ENCODE measurements around the gene GALNT2. TPM values are rescaled to one million over a fixed set of nuclear protein-coding genes. Genes with fewer than 3 reads are reported as not detected.

The GALNT2 gene
- total and polyA plus RNA-seq, 2 experiments from 2014 or later = 96.7 to 143 TPM

GRCh38 chr1:230266456-230266855, 199.4 kb downstream of the GALNT2 start:
- H3K9me2 ChIP-seq (replicated peaks; ENCODE audit: insufficient read depth) = no peaks in the 10 kb centered on the region
- no peaks in the 10 kb centered on the region for H4K20me1 ChIP-seq (ENCODE audit: insufficient read depth, poor library complexity, severe bottlenecking)
- H2AFZ ChIP-seq = no peak overlapping the region
- no peak overlapping the region for H3K4me2 ChIP-seq
- no peaks in the 10 kb centered on the region for H3K27me3 ChIP-seq
- peaks cover 8% of the 10 kb centered on the region for H3K4me1 ChIP-seq (ENCODE audit: insufficient read depth)
- H3K79me2 ChIP-seq = no peaks in the 10 kb centered on the region
- no peak overlapping the region for H3K27ac ChIP-seq
- no peaks in the 10 kb centered on the region for H3K9me3 ChIP-seq (ENCODE audit: low read depth)
- H3K4me3 ChIP-seq = no peak overlapping the region
- TF ChIP-seq EZH2 (IDR thresholded peaks at IDR 0.05; ENCODE audit: borderline replicate concordance) = no peak
- no peak for TF ChIP-seq EZH2phosphoT487 (IDR thresholded peaks at IDR 0.05; ENCODE audit: low read depth, severe bottlenecking, unreplicated experiment)
- no peak for TF ChIP-seq CTCF (IDR thresholded peaks at IDR 0.05; ENCODE audit: poor library complexity)
- 70% methylated on average over 2 of the region's 2 CpGs for WGBS (ENCODE audit: low lambda C conversion rate, missing lambda C conversion rate)
- no peak for DNase-seq (ENCODE audit: low spot score)
- no peaks in the 10 kb centered on the region for H3K36me3 ChIP-seq (replicated peaks; ENCODE audit: insufficient read depth, low read depth)

- no peaks in the 10 kb centered on the region for H3K9me3 ChIP-seq (ENCODE audit: low read depth)
- no peak overlapping the region for H3K4me2 ChIP-seq
- H2AFZ ChIP-seq = no peak overlapping the region
- H3K27ac ChIP-seq = peak overlapping the region; percentile 55
- TF ChIP-seq EZH2 (IDR thresholded peaks at IDR 0.05; ENCODE audit: borderline replicate concordance) = no peak
- no peak for TF ChIP-seq EZH2phosphoT487 (IDR thresholded peaks at IDR 0.05; ENCODE audit: low read depth, severe bottlenecking, unreplicated experiment)
- no peak for TF ChIP-seq CTCF (IDR thresholded peaks at IDR 0.05; ENCODE audit: poor library complexity)
- DNase-seq (ENCODE audit: low spot score) = no peak
- no peak overlapping the region for H3K4me3 ChIP-seq
- WGBS (ENCODE audit: low lambda C conversion rate, missing lambda C conversion rate) = 81% methylated on average over 17 of the region's 17 CpGs
- H3K9me2 ChIP-seq (replicated peaks; ENCODE audit: insufficient read depth) = no peaks in the 10 kb centered on the region
- H3K79me2 ChIP-seq = no peaks in the 10 kb centered on the region
- H3K36me3 ChIP-seq (replicated peaks; ENCODE audit: insufficient read depth, low read depth) = no peaks in the 10 kb centered on the region
- peaks cover 8% of the 10 kb centered on the region for H3K4me1 ChIP-seq (ENCODE audit: insufficient read depth)
- H3K27me3 ChIP-seq = no peaks in the 10 kb centered on the region
- no peaks in the 10 kb centered on the region for H4K20me1 ChIP-seq (ENCODE audit: insufficient read depth, poor library complexity, severe bottlenecking)
Observed at GRCh38 chr1:230267338-230268065, 200.5 kb downstream of the GALNT2 start.

- Histone ChIP-seq H3K4me3 (no peak overlapping the region), H3K36me3 (replicated peaks; ENCODE audit: insufficient read depth, low read depth) (no peaks in the 10 kb centered on the region), H3K9me3 (ENCODE audit: low read depth) (no peaks in the 10 kb centered on the region), H3K4me1 (ENCODE audit: insufficient read depth) (peaks cover 8% of the 10 kb centered on the region), H3K27me3 (no peaks in the 10 kb centered on the region), H2AFZ (no peak overlapping the region), H4K20me1 (ENCODE audit: insufficient read depth, poor library complexity, severe bottlenecking) (no peaks in the 10 kb centered on the region), H3K79me2 (no peaks in the 10 kb centered on the region), H3K9me2 (replicated peaks; ENCODE audit: insufficient read depth) (no peaks in the 10 kb centered on the region), H3K27ac (peak overlapping the region; percentile 87), H3K4me2 (peak overlapping the region; percentile 26)
- TF ChIP-seq EZH2phosphoT487 (IDR thresholded peaks at IDR 0.05; ENCODE audit: low read depth, severe bottlenecking, unreplicated experiment) (no peak), CTCF (IDR thresholded peaks at IDR 0.05; ENCODE audit: poor library complexity) (peak; percentile 69)
- DNase-seq (ENCODE audit: low spot score) = peak; percentile 79
- 75% methylated on average over 18 of the region's 19 CpGs for WGBS (ENCODE audit: low lambda C conversion rate, missing lambda C conversion rate)
Observed at GRCh38 chr1:230268371-230269170, 201.5 kb downstream of the GALNT2 start.
